Esophagus squamous epithelium (tissue), 4 donors: ENCODE data around the gene POLR2E.

Experiments used
- CTCF ChIP-seq, 6 experiments: fragments of 450-650 bp in 4 of 6; fragments of 200-600 bp in 2 of 6; sonication (generic) in 2 of 6; IDR thresholded peaks; one replicate each; pipeline ENCODE4 v1.5.1; 2016 to 2019; ENCODE audit warnings: antibody characterized with exemption in 6 of 6, mild to moderate bottlenecking in 4 of 6, moderate library complexity in 4 of 6
- POLR2A ChIP-seq, 4 donors: fragments of 450-650 bp; IDR thresholded peaks; one replicate each; pipeline ENCODE4 v1.6.1; 2017; ENCODE audit warnings: antibody characterized with exemption in 4 of 4, mild to moderate bottlenecking in 4 of 4, moderate library complexity in 3 of 4

DNA sequence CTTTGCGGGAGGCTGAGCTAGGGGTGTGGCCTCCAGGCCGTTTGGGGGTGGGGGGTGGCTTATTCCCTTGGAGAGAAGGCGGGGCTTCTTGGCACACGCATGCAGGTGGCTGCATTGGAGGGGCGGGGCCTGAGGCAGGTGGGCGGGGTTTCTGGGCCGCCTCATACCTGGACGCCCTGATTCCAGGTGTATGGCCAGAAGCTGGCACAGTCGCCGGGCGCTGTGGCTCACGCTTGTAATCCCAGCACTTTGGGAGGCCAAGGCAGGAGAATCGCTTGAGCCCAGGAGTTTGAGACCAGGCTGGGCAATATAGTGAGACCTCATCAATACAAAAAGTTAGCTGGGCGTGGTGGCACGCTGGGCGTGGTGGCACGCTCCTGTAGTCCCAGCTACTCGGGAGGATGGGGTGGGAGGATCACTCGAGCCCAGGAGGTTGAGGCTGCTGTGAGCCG is 47.5 kb downstream of the POLR2E start:
- TF ChIP-seq CTCF (IDR thresholded peaks at IDR 0.05) (no peak), POLR2A (IDR thresholded peaks at IDR 0.05) (no peak)
